Mesenchymal stem cell (in vitro differentiated cells and primary cell): Measurements from ENCODE around the gene LIPE.
"Not testable (repeated sequence)": the region's sequence is repeated elsewhere in the genome, so short reads cannot be mapped to it uniquely, and the experiment has no call there.

Experiments
- DNase-seq: peaks from one replicate; pipeline ENCODE4 v3.0.0-alpha.2; 2013
- H2AFZ ChIP-seq: one replicate; pipeline ENCODE4 v1.6.1; 2013; ENCODE audit warnings: low read depth, mild to moderate bottlenecking, control low read depth, inconsistent platforms, low read length, moderate library complexity
- H2AK5ac ChIP-seq: 2 replicates; pipeline ENCODE4 v1.6.1; 2013; ENCODE audit warnings: low read length, moderate library complexity, mild to moderate bottlenecking, inconsistent platforms; ENCODE audit not compliant: severe bottlenecking
- H2BK120ac ChIP-seq: one replicate; pipeline ENCODE4 v1.6.1; 2013; ENCODE audit warnings: low read depth, mild to moderate bottlenecking, inconsistent platforms, low read length, moderate library complexity
- H2BK12ac ChIP-seq, 2 experiments: one replicate each; pipeline ENCODE4 v1.6.1; 2013; ENCODE audit warnings: inconsistent platforms in 2 of 2, low read length in 2 of 2, mild to moderate bottlenecking in 2 of 2, moderate library complexity in 2 of 2, control low read depth in 1 of 2
- H2BK15ac ChIP-seq: one replicate; pipeline ENCODE4 v1.6.1; 2013; ENCODE audit warnings: mild to moderate bottlenecking, low read depth, inconsistent platforms; ENCODE audit not compliant: poor library complexity, severe bottlenecking
- H2BK5ac ChIP-seq: 2 replicates; pipeline ENCODE4 v1.6.1; 2013; ENCODE audit warnings: low read depth, mild to moderate bottlenecking, low read length, control low read depth, inconsistent platforms; ENCODE audit not compliant: poor library complexity, severe bottlenecking
- H3K14ac ChIP-seq, 2 experiments: one replicate each; pipeline ENCODE4 v1.6.1; 2013; ENCODE audit warnings: inconsistent platforms in 2 of 2, low read length in 2 of 2, control low read depth in 1 of 2, mild to moderate bottlenecking in 1 of 2, moderate library complexity in 1 of 2
- H3K18ac ChIP-seq, 2 experiments: one replicate each; pipeline ENCODE4 v1.6.1; 2013; ENCODE audit warnings: inconsistent platforms in 2 of 2, low read length in 2 of 2, control low read depth in 1 of 2, low read depth in 1 of 2, mild to moderate bottlenecking in 1 of 2
- H3K23ac ChIP-seq, 2 experiments: one replicate each; pipeline ENCODE4 v1.6.1; 2013; ENCODE audit warnings: inconsistent platforms in 2 of 2, low read length in 2 of 2, mild to moderate bottlenecking in 2 of 2, moderate library complexity in 2 of 2, control low read depth in 1 of 2
- H3K27ac ChIP-seq: 2 replicates; pipeline ENCODE4 v1.5.1; 2013; ENCODE audit warnings: mild to moderate bottlenecking, moderate library complexity, low read length, control low read depth, inconsistent platforms; ENCODE audit not compliant: poor library complexity, severe bottlenecking
- H3K27me3 ChIP-seq, 2 experiments: 2 replicates each; pipeline versions ENCODE4 v1.6.1 to v1.7.0; 2013; ENCODE audit warnings: low read length in 2 of 2, mild to moderate bottlenecking in 2 of 2, moderate library complexity in 2 of 2, control low read depth in 1 of 2, inconsistent platforms in 1 of 2; ENCODE audit not compliant: control insufficient read depth in 1 of 2, insufficient read depth in 1 of 2
- H3K36me3 ChIP-seq, 2 experiments: 2 replicates each; pipeline versions ENCODE4 v1.6.1 to v1.7.0; 2013; ENCODE audit warnings: low read length in 2 of 2, control low read depth in 1 of 2, inconsistent platforms in 1 of 2, low read depth in 1 of 2, mild to moderate bottlenecking in 1 of 2; ENCODE audit not compliant: insufficient read depth in 2 of 2, control insufficient read depth in 1 of 2
- H3K4ac ChIP-seq, 2 experiments: one replicate each; pipeline ENCODE4 v1.6.1; 2013; ENCODE audit warnings: inconsistent platforms in 2 of 2, low read length in 2 of 2, mild to moderate bottlenecking in 2 of 2, moderate library complexity in 2 of 2, control low read depth in 1 of 2, low read depth in 1 of 2
- H3K4me1 ChIP-seq: 2 replicates; pipeline ENCODE4 v1.6.1; 2013; ENCODE audit warnings: low read depth, low read length, control low read depth; ENCODE audit not compliant: control insufficient read depth, insufficient read depth
- H3K4me2 ChIP-seq: 2 replicates; pipeline ENCODE4 v1.6.1; 2013; ENCODE audit warnings: low read length, mild to moderate bottlenecking, inconsistent platforms; ENCODE audit not compliant: poor library complexity, severe bottlenecking
- H3K4me3 ChIP-seq, 2 experiments: 2 replicates each; pipeline versions ENCODE4 v1.5.1 to v1.7.0; 2013; ENCODE audit warnings: low read length in 2 of 2, mild to moderate bottlenecking in 2 of 2, control low read depth in 1 of 2, low read depth in 1 of 2; ENCODE audit not compliant: insufficient read depth in 1 of 2
- H3K79me1 ChIP-seq: replicated peaks from 2 replicates; pipeline ENCODE4 v1.6.1; 2013; ENCODE audit warnings: mild to moderate bottlenecking, control low read depth, low read length, inconsistent platforms; ENCODE audit not compliant: poor library complexity, severe bottlenecking
- H3K9ac ChIP-seq: 2 replicates; pipeline ENCODE4 v1.7.0; 2013; ENCODE audit warnings: mild to moderate bottlenecking, low read length, moderate library complexity
- H3K9me3 ChIP-seq: 2 replicates; pipeline ENCODE4 v1.7.0; 2013; ENCODE audit warnings: mild to moderate bottlenecking, low read length; ENCODE audit not compliant: control insufficient read depth
- H4K8ac ChIP-seq: one replicate; pipeline ENCODE4 v1.6.1; 2013; ENCODE audit warnings: inconsistent platforms, mild to moderate bottlenecking, low read length, moderate library complexity
- H4K91ac ChIP-seq: one replicate; pipeline ENCODE4 v1.6.1; 2013; ENCODE audit warnings: mild to moderate bottlenecking, low read length, inconsistent platforms
- WGBS: methylation state at CpG from one replicate; pipeline ENCODE4 v1.1.7; 2013; ENCODE audit warnings: mixed read lengths; 5-methylcytosine and 5-hydroxymethylcytosine counted together

LIPE gene

DNA sequence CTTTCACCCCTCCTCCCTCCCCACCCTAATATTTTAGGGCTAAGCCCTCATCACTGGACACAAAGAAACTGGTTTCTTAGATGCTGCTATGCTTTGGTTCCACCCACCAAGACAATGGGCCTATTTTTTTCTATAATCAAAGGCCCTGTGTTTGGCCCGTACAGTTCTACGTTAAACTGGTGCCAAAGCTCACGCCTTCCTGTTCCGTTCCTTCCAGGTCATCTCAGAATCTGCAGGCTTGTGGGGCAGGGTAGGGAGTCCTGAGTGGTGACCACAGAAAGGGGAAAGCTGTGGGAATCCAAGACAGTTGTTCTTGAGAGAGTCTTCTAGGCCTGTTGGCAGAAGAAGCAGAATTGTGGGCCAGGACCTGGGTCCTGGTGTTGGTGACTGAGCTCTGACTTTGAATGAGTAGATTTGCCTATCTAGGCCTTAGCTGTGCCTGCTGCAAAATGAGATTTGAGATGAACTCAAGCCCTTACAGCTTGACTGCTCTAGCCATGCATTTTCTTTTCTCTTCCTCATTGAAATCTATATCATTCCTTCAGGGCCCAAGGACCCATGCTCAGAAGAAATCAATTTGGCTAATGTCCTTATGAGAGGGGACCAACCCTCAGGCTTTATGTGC lies 34.6 kb upstream of the LIPE start:
- Histone ChIP-seq H2AK5ac (no peak overlapping the region), H3K4me1 (no peaks in the 10 kb centered on the region), H2AFZ (no peak overlapping the region), H2BK15ac (no peak overlapping the region), H3K27ac (no peak overlapping the region), H3K27me3 (peaks cover 0 to 69% of the 10 kb centered on the region in 2 experiments), H2BK120ac (no peak overlapping the region), H3K36me3 (no peaks in the 10 kb centered on the region), H3K14ac (no peak overlapping the region), H2BK12ac (no peak overlapping the region), H4K8ac (no peak overlapping the region), H3K9me3 (no peaks in the 10 kb centered on the region), H4K91ac (no peak overlapping the region), H3K18ac (no peak overlapping the region), H3K23ac (no peak overlapping the region), H2BK5ac (no peak overlapping the region), H3K4me3 (no peak overlapping the region), H3K79me1 (no peaks in the 10 kb centered on the region), H3K4me2 (no peak overlapping the region), H3K9ac (no peak overlapping the region), H3K4ac (no peak overlapping the region)
- DNase-seq, result no peak
- WGBS, result 97% methylated on average over 4 of the region's 4 CpGs

GRCh38 chr19:42461231-42461630 lies 34.0 kb upstream of the LIPE start:
- not testable (repeated sequence) for H3K18ac ChIP-seq, H4K8ac ChIP-seq, H3K9me3 ChIP-seq, H2BK15ac ChIP-seq, H3K36me3 ChIP-seq, H3K23ac ChIP-seq, H3K79me1 ChIP-seq, H3K4ac ChIP-seq, H2BK120ac ChIP-seq, H3K27ac ChIP-seq, H2BK5ac ChIP-seq, H3K4me1 ChIP-seq, H3K14ac ChIP-seq, DNase-seq, H4K91ac ChIP-seq, H3K4me3 ChIP-seq, H2AK5ac ChIP-seq, H3K4me2 ChIP-seq, H2BK12ac ChIP-seq, H3K9ac ChIP-seq, H2AFZ ChIP-seq
- 93% methylated on average over 8 of the region's 8 CpGs for WGBS
- peaks cover 0 to 64% of the 10 kb centered on the region in 2 experiments for H3K27me3 ChIP-seq

GRCh38 chr19:42459926-42460325 lies 32.7 kb upstream of the LIPE start:
- Histone ChIP-seq H3K79me1 (no peaks in the 10 kb centered on the region), H2BK15ac (no peak overlapping the region), H4K8ac (no peak overlapping the region), H3K4me3 (no peak overlapping the region), H3K36me3 (no peaks in the 10 kb centered on the region), H3K27me3 (peaks cover 3 to 63% of the 10 kb centered on the region in 2 experiments), H3K9me3 (no peaks in the 10 kb centered on the region), H2AFZ (no peak overlapping the region), H3K23ac (no peak overlapping the region), H4K91ac (no peak overlapping the region), H2BK12ac (no peak overlapping the region), H3K9ac (no peak overlapping the region), H2AK5ac (no peak overlapping the region), H3K4ac (no peak overlapping the region), H2BK120ac (no peak overlapping the region), H3K14ac (no peak overlapping the region), H3K27ac (no peak overlapping the region), H3K18ac (no peak overlapping the region), H2BK5ac (no peak overlapping the region), H3K4me1 (no peaks in the 10 kb centered on the region), H3K4me2 (no peak overlapping the region)
- DNase-seq, result no peak
- 82% methylated on average over 2 of the region's 2 CpGs for WGBS

DNA sequence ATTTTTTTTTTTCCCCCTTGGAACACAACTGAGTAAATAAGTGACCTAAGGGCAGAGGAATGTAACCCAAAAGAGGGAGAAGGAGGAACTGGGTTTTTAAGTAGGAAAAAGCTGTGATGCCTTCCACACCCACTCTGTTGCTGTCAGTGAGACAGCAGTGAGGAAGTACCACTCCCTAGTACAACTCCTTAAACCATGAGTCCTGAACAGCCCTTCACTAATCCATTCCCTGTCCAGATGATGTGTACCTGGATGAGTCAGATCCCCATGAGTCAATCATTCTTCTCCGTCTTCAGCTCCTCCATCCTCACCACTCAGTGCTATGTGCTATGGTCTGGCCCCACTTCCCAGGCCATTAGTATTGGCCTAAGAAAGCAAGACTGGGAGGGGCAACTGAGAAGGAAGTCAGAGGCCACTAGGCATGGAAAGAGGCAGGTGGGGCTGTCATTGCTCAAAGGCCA lies 28.5 kb upstream of the LIPE start:
- Histone ChIP-seq H2AFZ (no peak overlapping the region), H2BK12ac (no peak overlapping the region), H4K8ac (no peak overlapping the region), H3K23ac (no peak overlapping the region), H4K91ac (no peak overlapping the region), H2BK5ac (no peak overlapping the region), H3K4me3 (no peak overlapping the region), H2BK15ac (no peak overlapping the region), H3K18ac (no peak overlapping the region), H3K27me3 (peaks cover 36 to 76% of the 10 kb centered on the region in 2 experiments), H3K4me2 (no peak overlapping the region), H3K27ac (no peak overlapping the region), H2BK120ac (no peak overlapping the region), H3K4ac (no peak overlapping the region), H3K79me1 (no peaks in the 10 kb centered on the region), H3K14ac (no peak overlapping the region), H3K4me1 (no peaks in the 10 kb centered on the region), H2AK5ac (no peak overlapping the region), H3K9me3 (no peaks in the 10 kb centered on the region), H3K9ac (no peak overlapping the region), H3K36me3 (no peaks in the 10 kb centered on the region)
- no CpG with 5 or more reads among the region's 1 CpG for WGBS
- DNase-seq, result no peak
